RWPE1 (cell line): Measurements from ENCODE around the gene USP10.
A peak's percentile ranks its signal among the peaks of the same experiment; 100 is the strongest.

Experiments
- CTCF ChIA-PET: fragments of 350-600 bp; sonication (Branson Sonifier 250); formaldehyde crosslinking; extraction: SDS; loops from one replicate; lab custom pipeline; 2021; lab: Yijun Ruan, JAX
- POLR2A ChIA-PET: fragments of 400-600 bp; formaldehyde crosslinking; extraction: SDS; loops from one replicate; lab custom pipeline; 2020; ENCODE audit warnings: antibody characterized with exemption; ENCODE audit not compliant: low non-redundant PET; lab: Yijun Ruan, JAX
- DNase-seq: peaks from one replicate; pipeline ENCODE4 v3.0.0; 2012; ENCODE audit warnings: low spot score
- H3K27ac ChIP-seq: fragments of 450-650 bp; 2 replicates; pipeline ENCODE4 v1.5.1; 2017
- TF ChIP-seq, protein P1 (sequence below): fragments of 450-650 bp; conservative IDR thresholded peaks from 2 replicates; pipeline ENCODE4 v1.5.1; 2017; ENCODE audit warnings: low read depth, mild to moderate bottlenecking

The USP10 gene

DNA sequence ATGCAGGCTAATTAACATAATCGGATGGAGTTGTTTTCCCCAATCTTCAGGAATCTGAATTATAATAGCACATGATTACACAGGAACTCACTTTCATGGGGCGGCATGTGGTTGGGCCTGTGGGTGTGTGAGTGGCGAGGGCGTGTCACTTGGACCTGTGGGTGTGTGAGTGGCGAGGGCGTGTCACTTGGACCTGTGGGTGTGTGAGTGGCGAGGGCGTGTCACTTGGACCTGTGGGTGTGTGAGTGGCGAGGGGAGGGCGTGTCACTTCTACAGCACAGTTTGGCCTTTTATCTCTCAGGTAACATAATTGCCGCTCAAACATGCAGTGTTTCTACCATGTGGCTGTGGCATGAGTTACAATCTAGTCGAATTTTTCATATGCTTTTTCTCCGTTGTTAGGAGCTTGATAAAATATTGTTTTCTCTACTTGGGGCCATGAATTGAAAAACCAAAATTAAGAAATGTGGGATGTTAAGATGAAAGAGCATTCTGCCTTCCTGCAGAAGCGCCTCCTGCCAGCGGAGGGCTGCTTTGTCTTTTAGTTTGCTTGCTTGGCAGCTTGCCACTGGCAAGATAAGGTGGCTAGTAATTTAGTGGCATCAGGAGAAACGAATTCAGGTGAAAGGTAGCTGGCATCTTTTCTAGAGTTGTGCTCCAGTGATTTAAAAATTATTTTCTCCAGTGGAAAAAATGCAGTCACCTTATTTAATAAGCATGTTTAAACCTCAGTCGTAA is 36.2 kb downstream of the USP10 start:
- TF ChIP-seq, protein P1, sequence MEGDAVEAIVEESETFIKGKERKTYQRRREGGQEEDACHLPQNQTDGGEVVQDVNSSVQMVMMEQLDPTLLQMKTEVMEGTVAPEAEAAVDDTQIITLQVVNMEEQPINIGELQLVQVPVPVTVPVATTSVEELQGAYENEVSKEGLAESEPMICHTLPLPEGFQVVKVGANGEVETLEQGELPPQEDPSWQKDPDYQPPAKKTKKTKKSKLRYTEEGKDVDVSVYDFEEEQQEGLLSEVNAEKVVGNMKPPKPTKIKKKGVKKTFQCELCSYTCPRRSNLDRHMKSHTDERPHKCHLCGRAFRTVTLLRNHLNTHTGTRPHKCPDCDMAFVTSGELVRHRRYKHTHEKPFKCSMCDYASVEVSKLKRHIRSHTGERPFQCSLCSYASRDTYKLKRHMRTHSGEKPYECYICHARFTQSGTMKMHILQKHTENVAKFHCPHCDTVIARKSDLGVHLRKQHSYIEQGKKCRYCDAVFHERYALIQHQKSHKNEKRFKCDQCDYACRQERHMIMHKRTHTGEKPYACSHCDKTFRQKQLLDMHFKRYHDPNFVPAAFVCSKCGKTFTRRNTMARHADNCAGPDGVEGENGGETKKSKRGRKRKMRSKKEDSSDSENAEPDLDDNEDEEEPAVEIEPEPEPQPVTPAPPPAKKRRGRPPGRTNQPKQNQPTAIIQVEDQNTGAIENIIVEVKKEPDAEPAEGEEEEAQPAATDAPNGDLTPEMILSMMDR, result no peak
- CTCF ChIA-PET, result interaction anchor here (0.8 to 0.9 kb wide), 2 partner anchors 114 to 115 kb away, joined by 3 read pairs; no protein-coding TSS in a partner anchor
- peak overlapping the region; percentile 74 for H3K27ac ChIP-seq
- POLR2A ChIA-PET, result no interaction called here
- DNase-seq, result no peak

DNA sequence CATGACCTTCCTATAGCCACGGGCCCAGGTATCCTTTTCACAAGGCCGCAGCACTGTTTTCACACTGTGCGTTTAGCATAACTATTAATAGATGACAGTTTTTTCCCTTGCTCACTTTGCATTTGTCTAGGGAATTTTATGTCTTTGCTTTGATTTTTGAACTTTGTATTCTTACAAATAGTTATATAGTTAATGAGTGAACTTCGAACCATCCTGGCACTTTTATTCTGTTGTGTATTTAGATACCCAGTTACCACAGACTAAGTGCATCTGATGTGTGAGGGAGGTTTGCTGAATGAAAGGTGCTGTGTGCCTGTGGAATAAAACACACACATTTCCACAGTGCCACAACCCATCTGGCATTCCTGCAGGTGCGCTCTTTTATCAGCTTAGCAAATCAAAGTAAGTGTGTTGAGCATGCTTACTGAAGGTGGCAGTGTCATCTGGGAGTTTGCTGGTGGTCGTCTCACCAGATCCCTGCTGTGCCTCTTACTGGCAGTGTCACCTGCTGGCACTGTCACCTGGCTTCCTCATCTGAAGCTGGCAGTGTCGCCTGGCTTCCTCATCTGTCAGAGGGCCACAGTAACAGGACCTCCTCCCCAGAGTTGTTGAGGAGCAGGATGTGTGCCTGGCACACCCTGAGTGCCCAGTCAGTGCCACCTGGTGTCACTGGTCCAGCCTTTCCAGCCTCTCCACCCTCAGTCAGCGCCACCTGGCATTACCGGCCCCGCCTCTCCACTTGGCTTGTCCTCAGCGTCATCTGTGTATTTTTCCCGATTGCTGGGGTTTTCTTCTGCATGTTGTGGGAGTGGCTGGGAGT is 37.6 kb downstream of the USP10 start:
- ChIA-PET CTCF (interaction anchor here (0.6 to 2.2 kb wide), 12 partner anchors 8 to 327 kb away, joined by 3 to 18 read pairs (median 4); no protein-coding TSS in a partner anchor), POLR2A (no interaction called here)
- peak overlapping the region; percentile 70 for H3K27ac ChIP-seq
- no peak for DNase-seq
- TF ChIP-seq, protein P1, result no peak

DNA sequence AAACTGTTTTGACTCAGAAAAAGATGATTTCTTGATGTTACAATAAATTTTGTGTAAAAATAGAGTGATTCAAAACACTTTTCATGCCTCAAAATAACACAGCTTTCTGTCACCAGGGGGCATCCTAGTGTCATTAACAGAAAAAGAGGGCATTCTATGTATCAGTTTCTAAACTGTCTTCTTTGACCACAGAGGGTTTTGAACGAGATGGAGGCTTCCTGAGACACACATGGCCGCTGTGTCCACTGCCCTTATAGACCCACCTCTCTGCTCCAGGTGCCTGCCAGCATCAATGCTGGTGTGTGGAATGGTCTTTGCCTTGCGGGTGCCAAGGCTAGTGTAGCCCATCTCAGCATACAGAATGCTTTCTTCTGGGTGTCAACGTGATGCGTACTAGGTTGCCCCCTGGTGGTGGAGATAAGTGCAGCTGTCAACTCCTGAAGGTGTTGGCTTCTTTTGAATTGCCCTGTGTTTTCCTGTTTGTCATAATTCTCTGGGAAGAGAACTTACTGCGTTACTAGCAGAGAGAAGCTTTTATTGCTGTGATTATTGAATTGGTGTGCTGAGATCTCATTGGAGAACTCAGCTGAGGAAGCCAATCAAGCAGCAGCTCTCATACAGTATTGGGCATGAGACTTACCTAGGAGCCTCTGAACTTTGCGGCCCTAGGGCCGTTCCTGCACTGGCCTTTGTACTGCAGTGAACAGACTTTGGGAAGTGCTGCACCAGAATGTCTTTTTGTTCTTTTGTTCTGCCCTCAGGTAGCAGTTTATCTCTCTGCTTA is 38.6 kb downstream of the USP10 start:
- CTCF ChIA-PET, result interaction anchor here (0.6 to 2.2 kb wide), 18 partner anchors 8 to 229 kb away, joined by 3 to 18 read pairs (median 4); no protein-coding TSS in a partner anchor
- peak overlapping the region; percentile 70 for H3K27ac ChIP-seq
- DNase-seq, result peak; percentile 68
- POLR2A ChIA-PET, result no interaction called here
- TF ChIP-seq, protein P1, result peak; percentile 88

DNA sequence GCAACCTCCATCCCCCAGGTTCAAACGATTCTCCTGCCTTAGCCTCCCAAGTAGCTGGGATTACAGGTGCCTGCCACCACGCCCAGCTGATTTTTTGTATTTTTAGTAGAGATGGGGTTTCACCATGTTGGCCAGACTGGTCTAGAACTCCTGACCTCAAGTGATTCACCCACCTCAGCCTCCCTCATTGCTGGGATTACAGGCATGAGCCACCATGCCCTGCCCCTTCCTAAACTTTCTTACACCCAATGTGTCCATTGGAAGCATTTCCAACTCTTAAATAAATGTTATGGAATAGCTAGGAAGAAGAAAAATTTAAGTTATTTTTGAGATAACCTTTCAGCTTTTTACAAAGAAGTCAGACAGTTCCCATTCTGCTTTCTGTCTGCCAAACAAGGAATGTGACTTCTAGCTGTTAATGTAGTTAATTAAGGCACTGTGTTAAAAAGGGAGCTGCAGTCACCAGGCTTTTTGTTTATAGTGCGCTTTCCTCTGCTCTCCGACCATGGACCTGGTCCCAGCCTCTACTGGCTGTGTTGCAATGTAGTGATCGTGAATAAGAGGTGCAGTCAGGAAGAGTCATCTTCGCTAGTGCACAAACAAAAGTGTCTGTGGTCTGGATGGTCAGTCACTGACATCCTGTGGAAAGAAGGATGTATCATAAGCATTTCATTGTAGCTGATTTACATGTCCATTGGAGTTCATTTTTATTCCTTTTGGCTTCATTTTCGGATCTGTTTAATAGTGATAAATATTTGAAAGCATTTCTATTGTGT is 39.7 kb downstream of the USP10 start:
- TF ChIP-seq, protein P1, result no peak
- POLR2A ChIA-PET, result no interaction called here
- CTCF ChIA-PET, result interaction anchor here (0.6 to 2.2 kb wide), 8 partner anchors 10 to 227 kb away, joined by 3 to 18 read pairs (median 4); no protein-coding TSS in a partner anchor
- peak overlapping the region; percentile 70 for H3K27ac ChIP-seq
- DNase-seq, result peak; percentile 64

DNA sequence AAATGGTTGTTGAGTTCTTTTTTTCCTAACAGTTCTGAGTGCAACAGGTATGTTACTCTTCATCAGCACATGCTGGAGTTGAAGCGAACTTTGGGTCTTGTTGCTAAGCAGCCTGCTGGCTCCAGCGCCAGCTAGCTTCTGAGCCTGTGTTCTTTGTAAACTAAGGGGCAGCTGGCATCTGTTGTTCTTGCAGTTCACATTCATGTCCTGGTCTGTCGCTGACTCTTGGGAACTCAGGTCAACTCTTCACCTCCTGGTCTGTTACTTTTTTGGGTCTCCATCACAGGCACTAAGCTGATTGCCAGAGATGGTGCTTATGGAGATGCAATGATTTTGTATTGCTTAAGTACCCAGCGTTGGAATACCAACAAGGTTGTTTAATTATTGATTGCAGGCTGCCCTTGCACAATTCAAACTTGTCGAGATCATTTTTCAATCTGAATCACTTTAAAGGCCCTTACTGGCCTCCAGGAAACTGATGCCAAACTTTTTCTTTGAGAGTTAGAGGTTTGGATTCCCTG is 40.9 kb downstream of the USP10 start:
- TF ChIP-seq, protein P1, result no peak
- no peak for DNase-seq
- ChIA-PET POLR2A (no interaction called here), CTCF (interaction anchor here (0.6 to 1.9 kb wide), 4 partner anchors 13 to 120 kb away, joined by 3 to 7 read pairs (median 5); no protein-coding TSS in a partner anchor)
- no peak overlapping the region for H3K27ac ChIP-seq
